RKO (cell line): Measurements from ENCODE around the gene COL23A1.

Experiments used
- DNase-seq: peaks from one replicate; pipeline ENCODE4 v3.0.0-alpha.2; 2016; ENCODE audit warnings: low spot score

The COL23A1 gene

DNA sequence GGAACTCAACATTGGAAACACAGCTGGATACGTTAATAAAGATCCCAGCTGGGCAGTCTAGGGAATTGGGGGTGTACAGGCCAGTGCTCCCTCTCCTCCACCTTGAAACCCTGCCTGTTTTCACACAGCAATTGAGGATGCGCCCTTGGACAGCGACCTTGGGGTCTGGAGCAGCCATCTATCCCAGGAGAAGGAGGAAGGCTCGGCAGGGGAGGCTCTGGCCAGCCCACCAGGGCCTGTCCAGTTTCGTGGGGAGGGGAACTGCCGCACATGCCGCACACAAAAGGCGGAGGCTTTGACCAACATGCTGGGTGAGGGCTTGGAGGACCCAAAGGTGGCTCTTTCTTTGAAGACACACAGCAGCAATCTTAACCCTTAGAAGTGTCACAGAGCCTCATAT is 1.4 kb downstream of the COL23A1 start:
- no peak for DNase-seq

DNA sequence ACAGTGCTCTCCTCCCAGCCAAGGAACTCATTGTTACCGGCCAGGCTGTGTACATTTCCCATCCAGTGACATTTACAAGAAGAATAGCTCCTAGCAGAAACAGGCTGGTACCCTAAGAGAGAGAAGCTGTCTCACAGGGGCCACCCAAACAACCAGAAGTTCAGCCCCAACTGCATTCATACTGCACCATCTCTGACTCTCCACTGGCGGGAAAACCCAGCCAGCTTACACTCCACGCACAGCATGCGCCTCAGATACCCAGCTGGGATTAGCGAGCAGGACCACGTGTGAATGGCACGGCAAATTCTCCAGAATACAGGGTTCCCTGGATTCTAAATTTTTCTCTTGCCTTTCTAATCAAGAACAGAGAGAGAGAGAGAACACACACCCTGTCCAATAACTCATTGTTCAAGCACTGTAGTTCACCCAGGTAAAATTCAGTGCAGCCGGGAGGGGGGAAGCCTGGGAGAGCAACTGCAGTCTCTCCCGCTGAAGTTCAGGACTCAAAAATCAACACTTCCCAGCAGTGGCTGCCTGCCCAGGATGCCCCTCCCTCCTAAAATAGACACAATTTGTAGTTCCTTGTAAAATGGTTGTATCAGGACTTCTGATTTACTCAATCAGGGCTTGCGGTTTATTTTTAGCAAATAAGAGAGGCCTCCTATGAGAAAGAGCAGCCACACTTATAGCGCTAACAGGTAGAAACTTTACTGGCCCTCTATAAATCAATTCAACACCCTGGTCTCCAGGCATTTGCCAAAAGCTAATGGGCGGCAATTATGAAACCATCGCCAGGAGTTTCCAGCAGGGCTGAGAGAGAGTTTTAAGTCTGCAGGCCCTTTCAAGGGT is 2.2 kb downstream of the COL23A1 start:
- no peak for DNase-seq

DNA sequence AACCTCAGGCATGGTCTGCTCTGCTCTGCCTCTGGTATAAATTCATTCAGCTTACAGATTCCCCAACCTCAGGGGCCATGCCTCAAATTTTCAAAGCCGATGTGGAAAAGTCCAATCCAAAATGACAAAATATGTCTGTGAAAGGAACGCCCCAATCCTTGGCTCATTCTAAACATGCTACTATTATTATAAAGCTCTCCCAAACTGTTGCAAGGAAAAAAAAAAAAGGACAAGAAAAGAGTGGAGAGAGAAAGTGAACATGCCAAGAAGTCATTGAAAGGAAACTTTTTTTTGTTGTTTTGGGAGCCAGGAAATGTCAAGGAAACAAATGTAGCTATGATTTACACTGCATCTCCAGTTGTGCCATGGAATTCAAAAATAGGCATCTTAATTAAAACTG is 3.8 kb downstream of the COL23A1 start:
- no peak for DNase-seq

DNA sequence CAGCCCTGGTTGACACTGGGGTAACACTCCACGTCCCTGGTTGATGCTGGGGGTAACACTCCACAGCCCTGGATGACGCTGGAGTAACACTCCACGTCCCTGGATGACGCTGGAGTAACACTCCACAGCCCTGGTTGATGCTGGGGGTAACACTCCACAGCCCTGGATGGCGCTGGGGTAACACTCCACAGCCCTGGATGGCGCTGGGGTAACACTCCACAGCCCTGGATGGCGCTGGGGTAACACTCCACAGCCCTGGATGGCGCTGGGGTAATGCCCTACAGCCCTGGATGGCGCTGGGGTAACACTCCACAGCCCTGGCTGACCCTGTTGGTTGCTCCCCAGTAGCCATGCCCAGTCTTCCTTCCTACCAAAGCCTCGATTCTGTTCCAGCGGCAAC is 4.8 kb downstream of the COL23A1 start:
- peak; percentile 15 for DNase-seq

DNA sequence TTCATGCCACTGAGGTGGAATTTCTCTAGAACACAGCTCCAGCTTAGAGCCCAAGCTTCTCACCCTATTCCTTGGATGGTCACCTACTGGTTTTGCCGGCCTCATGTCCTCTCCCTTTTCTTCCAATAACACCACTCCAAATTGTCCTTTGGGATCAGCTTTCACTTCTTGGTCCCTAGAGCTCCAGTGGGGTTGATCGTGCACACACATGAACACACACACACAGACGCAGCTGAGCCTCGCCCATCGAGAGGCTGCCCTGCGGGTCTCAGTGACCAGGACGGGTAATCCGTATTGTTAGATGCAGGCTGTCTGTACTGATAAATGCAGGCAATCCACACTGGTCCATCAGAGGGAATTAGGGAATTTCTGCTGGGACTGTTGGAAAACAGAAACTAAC is 6.9 kb downstream of the COL23A1 start:
- no peak for DNase-seq

DNA sequence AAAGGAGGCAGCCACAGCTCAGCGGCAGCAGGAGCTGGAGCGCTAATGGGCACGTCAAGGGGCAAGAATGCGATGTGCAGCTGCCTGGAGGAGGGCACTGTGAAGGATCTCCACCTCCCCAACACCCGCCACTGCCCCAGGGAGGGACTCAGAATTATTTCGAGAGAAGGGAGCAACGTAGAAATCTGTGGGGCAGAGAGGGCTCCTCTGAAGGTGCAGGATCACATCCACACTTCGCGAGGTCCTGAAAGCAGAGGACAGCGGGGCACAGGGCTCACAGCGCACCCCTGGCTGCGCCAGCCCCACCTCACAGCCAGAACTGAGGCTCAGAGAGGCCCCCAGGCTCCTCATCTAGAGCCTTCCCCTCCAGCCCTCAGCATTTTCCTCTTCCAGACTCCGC is 7.9 kb downstream of the COL23A1 start:
- no peak for DNase-seq

DNA sequence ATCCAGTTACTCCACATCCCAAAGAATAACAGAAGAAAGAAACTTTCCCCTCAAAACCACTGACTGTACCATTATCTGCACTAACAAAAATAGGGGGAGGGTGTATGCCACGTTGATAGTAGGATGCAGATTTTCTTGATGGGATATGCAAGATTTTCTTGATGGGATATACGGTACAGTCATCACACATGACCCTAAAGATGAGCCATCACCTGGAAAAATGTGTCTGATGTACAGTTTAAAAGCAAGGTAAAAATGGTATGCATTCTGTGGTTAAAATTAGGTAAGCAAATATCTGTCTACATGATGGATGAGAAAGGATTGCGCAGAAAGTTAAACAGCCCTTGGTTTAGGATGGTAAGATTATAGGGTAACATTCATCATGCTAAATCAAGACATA is 8.6 kb downstream of the COL23A1 start:
- DNase-seq, result no peak

DNA sequence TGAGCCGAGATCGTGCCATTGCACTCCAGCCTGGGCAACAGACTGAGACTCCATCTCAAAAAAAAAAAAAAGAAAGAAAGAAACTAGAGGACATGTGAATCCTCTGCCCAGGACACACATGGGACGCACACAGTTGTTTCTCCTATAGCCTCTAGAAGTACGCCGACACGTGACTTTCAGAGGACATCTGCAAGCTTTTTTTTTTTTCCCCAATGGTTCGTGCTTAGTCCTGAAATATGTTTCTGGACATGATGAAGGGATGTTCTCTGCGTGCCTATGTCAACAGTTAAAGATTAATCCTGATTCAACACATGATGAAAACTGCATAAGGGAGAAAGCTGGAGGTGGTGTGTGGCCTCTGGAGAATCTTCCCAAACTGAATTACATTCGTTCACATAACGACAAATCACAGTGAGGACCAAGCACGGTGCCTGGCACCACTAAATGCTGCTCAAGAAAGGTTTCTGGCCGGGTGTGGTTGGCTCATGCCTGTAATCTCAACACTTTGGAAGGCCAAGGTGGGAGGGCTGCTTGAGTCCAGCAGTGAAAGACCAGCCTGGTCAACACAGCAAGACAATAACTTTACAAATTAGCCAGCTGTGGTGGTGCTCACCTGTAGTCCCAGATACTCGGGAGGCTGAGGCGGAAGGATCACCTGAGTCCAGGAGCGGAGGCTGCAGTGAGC is 9.8 kb downstream of the COL23A1 start:
- DNase-seq, result no peak

DNA sequence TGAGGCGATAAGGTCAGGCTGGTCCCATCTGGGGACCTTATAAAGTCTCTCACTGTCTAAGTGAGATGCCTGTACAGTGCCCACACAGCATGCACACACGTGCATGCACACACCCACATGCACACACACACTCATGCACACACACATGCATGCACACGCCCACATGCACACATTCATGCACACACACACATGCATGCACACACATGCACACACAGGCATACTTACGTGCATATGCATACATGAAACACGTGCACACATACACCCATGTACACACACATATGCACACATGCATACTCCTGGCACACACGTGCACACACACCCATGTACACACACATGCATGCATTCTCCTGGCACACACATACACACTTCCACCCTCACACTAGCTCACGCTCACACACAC is 12.2 kb downstream of the COL23A1 start:
- no peak for DNase-seq

DNA sequence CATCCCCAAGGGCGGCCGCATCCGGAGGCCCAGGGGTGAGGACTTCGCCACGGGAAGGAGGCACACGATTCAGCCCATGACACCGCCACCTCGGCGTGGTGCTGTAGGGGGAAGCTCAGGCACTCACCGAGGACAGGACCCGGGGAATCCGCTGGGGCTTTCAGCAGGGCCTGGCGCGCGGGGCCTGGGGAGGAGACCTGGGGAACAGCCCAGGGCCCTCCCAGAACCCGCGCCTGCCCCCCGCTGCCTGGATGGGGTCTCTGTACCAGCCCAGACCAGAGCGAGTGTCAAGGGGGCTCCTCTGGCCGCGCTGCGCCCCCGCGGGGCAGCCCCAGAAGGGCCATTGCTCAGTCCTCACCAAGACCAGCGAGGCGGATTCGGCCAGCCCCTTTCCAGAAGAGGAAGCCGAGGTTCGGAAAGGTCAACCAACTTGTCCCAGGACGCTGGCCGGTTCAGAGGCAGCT is 12.8 kb downstream of the COL23A1 start:
- no peak for DNase-seq

DNA sequence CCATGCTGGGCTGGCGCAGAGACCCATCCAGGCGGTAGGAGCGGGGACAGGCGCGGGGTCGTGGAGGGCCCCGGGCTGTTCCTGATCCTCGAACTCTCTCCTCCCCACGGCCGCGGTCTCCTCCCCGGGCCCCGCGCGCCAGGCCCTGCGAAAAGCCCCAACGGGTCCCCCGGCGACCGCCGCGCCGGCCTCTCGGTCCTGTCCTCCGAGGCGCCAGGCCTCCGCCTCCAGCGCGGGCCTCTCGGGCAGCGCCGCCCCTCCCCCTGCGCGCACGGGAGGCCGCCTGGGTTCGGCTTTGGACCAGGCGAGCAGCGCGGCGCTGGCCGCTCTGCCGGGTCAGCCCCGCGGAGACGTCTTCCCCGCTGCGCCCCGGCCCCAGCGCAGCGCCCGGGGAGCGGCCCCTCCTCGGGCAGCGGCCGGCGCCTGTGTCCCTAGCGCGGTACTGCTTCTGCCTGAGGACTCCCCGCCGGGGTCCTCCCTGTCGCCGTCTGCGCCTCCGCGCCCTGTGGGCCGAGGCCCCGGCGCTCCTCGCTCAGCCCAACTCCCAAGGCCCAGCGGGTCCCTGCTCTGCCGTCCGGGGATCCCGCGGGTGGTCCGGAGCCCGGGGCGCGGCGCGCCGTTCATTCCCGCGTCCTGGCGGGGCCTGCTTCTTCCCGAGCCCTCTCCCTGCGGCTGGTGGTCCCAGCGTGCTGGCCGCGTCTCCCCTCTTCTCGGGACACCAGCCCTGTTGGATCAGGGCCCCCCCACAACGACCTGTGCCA is 13.4 kb downstream of the COL23A1 start:
- DNase-seq, result no peak

DNA sequence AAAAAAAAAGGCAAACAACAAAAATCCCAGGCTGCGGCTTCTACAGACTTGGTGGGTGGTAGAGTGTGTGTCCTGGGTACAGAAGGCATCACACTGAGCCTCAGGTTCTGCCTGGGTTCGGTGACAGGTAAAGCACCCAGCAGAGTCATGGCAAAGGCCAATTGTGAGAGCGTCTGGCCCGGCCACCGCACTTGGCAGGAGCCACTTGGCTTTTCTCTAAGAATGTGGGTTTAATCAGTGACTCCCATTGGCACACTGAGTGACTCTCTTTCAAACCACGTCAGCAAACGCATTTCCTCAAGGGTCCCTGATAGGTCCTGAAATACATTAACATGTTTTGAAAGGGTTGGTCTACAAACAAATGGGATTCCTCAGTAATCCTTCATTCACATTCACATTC is 17.0 kb downstream of the COL23A1 start:
- no peak for DNase-seq

DNA sequence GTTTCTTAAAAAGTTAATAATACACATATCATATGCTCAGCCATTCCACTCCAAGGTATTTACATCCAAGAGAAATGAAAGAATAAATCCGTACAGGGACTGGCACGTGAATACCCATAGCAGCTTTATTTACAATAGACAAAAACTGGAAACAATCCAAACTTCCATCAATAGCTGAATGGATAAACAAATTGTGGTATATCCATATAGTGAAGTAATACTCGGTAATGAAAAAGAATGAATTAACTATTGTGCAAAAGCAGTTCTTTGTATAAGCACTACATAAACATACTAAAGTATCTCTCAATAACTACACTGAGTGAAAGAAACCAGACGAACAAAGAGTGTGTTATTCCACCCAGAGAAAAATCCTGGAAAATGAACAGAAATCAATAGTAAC is 17.6 kb downstream of the COL23A1 start:
- no peak for DNase-seq

DNA sequence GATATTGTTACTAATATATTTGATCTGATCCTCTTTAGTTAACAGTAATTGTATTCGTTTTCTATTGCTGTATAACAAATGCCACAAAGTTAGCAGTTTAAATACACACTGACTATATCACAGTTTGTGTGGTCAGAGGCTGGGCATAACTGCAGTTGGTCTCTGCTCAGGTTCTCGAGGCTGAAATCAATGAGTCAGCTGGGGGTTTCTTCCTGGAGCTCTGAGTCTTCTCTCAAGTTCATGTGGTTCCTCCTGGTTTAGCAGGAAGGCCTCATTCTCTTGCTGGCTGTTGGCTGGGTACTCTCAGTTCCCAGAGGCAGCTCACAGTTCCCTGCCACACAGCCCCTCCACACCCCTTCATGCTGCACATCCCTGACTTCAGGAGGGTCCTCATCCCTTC is 20.7 kb downstream of the COL23A1 start:
- DNase-seq, result no peak

DNA sequence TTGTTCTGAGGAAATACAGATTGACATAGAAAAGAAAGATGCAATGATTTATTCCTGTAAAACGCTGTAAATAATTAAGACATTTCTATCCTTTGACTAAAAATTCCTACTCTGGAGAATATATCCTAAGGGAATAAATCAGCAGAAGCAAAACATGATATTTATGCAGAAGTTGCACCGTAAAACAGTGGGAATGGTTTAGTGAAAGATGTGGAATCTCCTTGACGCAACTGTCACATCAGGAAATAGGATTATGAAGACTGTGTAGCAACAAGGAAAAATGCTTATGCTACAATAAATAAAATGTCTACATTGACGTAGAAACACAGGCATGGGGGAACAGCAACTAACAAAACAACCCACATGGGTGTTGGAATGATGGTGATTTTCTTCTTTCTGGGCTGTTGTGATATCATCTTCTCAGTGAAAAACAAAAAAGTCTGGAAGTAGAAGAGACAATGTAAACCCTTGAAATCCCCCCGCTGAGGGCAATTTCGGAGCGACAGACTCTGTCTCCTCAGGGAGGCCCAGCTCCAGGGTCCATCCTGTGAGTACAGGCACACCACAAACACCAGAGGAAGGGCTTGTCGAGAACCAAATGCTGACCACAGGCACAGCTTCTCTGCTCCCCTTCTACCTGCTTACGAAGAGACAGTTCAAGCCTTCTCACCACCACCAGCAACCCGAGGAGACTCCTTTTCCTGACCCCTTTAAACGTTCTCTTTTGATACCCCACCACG is 25.2 kb downstream of the COL23A1 start:
- DNase-seq, result no peak

DNA sequence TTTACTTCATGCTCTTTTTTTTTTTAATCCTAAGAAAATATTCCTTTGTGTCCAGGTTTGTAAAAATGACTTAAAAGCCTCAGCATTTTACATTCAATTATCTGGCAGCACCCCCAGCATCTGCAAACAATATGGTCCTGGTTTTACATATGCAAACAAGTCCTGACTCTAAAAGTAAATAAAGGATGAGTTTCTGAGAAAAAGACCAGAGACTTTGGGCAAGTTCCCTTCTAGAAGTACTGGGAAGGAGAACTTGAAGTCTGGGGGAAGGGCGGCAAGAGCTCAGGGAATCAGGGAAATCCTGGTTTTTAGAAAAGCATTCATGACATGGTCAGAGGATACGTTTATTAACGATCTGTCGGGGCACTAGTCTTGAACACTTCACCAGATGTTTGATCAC is 25.8 kb downstream of the COL23A1 start:
- DNase-seq, result no peak

DNA sequence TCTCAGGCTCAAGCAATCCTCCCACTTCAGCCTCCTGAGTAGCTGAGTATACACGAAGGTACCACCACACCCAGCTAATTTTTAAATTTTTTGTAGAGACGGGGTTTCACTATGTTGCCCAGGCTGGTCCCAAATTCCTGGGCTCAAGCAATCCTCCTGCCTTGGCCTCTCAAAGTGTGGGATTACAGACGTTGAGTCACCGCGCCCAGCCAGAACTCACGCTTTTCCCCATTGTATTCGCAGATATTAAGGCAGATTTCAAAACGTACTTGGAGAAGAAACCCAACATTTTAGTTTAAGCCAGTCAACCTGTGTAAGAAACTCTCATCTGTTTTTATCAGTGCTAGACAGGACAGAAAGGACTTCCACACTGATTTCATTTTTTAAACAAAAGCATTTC is 26.6 kb downstream of the COL23A1 start:
- DNase-seq, result no peak

DNA sequence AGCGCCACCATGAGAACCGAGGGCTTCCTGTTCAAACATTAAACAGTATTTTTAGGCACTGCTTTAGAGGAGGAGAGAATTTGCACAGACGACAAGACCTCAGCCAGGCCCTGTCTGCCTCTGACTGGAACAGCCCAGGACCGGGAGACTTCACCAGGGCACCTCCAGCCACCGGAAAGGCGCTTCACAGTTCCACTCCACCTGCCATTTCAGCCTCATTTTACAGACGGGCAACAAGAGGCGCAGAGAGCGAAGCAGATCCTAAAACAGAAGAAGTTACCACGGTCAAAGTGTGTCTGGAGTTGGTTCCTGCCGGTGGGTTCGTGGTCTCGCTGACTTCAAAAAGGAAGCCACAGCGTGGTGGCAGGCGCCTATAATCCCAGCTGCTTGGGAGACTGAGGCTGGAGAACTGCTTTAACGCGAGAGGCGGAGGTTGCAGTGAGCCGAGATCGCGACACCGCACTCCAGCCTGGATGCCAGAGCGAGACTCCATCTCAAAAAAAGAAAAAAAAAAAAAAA is 28.4 kb downstream of the COL23A1 start:
- DNase-seq, result no peak

DNA sequence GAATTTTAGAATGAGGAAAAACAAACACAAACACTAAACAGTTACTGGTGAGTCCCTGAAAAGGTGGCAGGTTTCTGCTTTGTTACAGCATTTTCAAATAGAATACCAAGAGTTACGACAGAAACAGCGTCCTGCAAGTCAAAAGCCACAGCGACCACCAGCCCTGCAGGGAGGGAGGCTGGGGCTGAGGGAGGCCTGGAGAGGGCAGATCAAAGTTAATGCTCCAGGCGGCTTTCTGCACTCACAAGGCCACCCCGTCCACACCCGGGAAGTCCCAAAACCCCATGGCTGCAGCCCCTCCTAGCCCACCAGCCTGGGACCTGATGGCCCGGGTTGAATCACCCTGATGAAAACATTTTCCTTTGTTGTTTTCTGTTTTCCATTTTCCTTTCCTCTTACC is 29.3 kb downstream of the COL23A1 start:
- DNase-seq, result no peak

DNA sequence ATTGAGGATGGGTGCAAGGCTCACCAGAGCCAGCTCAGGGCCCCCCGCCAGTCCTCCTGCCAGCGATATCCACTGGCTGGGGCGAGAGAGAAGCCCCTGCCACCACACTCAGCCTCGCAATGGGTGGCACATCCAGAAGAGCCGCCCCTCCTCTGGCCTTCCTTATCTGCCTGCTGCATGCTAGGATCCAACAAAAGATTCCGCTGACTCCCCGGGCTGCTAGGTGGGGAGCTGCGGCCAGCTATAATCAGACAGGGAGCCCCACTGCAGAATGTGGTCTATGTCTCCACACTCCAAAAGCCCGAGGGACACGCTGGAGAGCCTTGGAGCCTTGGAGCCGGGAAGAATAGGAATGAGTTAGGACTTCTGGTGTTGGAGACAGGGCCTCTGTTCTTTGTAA is 32.8 kb downstream of the COL23A1 start:
- no peak for DNase-seq

DNA sequence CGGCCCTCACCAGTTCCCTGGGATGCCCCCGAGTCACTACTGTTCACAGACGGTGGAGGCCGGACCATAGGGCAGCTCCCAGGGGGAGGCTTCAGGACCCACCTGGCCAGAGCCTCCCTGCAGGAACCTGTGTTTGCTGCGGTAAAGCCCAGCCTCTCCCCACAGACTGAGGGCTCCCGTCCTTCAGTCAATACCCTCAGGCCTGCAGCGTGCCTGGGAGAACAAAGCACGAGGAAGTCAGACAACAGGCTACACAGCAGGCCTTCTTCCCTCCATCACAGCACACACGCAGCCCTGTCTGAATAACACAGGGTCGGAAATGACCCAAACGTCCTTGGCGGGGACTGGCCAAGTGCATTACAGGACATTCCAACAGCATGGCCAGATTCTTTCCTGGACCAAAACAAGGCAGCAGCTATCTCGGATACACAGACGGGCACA is 34.4 kb downstream of the COL23A1 start:
- no peak for DNase-seq

DNA sequence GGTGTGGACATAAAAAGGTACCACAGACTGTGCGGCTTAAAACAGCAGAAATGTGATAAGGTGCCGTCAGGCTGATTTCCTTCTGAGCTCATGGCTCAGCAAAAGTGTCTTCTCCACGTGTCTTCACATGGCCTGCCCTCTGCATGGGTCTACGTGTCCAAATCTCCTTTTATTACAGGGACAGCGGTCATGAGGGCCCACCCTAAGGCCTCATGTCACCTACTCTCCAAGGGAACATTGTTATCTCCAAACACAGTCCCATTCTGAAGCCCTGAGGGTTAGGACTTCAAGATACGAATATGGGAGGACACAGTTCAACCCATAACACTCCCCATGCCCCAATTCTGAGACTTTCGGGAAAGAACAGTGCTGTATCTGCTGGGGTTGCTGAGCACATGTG is 35.2 kb downstream of the COL23A1 start:
- no peak for DNase-seq
